ENCODE data around the gene OSM. TPM values are rescaled to one million over a fixed set of nuclear protein-coding genes. Genes with fewer than 3 reads are reported as not detected.

The OSM gene
- polyA plus RNA-seq, 1 donor (not counting 4 experiments of a cell fraction or from before 2014, with no cell fraction given), result not detected

DNA sequence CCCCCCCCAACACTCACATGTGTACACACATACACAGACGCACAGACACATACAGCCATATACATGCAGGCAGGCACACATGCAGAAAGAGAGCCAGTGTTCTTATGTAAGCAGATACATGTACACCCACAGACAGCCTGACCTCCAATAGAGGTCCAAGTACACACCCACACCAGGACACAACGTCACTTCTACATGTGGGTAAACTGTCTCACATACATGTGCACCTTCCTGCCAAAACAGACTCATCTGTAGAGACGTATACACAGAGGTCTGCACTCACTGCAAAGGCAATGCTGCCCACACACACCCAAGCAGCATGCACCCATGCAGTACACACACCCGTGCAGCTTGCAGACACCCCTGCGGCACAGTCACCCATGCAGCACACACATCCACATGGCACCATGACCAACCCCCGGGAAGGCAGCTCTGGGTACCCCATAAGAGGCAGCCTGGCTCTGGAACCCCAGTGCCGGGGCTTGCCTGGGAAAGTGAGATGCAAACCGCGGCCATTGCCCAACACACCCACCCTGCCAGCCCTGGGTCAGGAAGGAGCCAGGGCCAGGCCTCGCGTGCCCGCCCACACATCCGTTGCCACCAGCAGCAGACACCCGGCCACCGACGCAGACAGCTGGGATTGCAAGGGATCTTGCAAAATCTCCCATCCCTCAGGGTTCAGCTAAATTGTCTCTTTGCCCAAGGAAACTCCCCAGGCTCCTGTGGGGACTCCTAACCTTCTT, 12.6 kb upstream of the OSM start:
- dilution Hi-C loops (cut with MboI; ENCODE audit: extremely low pct_ligation_motif_present, low sequenced_read_pairs), result no loop called here
- peaks cover 0 to 2% of the 10 kb centered on the region in 2 experiments for H3K36me3 ChIP-seq (ENCODE audit: control insufficient read depth in 2 of 2, extremely low read depth in 1 of 2, insufficient read depth in 2 of 2, low read length in 2 of 2)

DNA sequence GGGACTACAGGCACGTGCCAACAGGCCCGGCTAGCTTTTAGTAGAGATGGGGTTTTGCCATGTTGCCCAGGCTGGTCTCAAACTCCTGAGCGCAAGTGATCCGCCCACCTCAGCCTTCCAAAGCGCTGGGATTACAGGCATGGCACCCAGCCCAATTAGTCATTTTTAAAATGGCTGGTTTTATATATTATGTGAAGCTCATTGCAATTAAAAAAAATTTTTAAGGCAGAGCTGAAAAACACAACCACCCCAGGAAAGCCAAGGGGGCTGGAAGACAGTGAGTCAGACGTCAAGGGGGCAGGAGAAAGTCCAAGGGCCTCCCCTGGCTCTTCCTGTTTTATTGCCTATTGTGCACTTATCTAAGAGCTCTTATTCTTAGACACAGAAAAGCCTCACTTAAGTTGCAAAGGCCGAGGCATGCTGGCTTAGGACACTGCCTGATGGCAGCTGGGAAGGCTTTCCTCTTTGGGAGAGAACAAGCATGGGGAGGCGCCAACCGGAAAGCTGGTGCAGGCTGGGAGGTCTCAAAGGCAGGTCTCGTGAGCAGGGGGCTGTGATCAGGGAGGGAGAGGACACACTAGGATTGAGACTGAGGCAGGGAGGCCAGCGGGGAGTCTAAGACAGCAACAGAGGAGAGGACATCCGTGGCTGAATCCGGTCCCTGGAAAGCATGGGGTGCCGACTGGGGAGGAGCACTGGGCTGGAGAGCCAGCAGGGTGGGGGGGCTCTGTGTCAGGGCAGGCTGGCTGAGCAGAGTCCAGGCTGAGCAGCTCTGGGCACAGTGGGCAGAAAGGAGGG, 11.1 kb upstream of the OSM start:
- H3K9ac ChIP-seq (ENCODE audit: control insufficient read depth, extremely low read depth, insufficient read depth, low read length), result peak overlapping the region; percentile 1
- H3K27ac ChIP-seq (ENCODE audit: control insufficient read depth, insufficient read depth, low read length), result no peak overlapping the region
- H3K4me1 ChIP-seq (ENCODE audit: control insufficient read depth, extremely low read depth, insufficient read depth, low read length), result peaks cover 13% of the 10 kb centered on the region
- peak overlapping the region; percentile 29 for H3K4me2 ChIP-seq (ENCODE audit: control insufficient read depth, extremely low read depth, insufficient read depth, low read depth, low read length)
- H3K27me3 ChIP-seq (ENCODE audit: control insufficient read depth, extremely low read depth, insufficient read depth, low read length), result no peaks in the 10 kb centered on the region
- dilution Hi-C loops (cut with MboI; ENCODE audit: extremely low pct_ligation_motif_present, low sequenced_read_pairs), result no loop called here
- no peak overlapping the region for H3K4me3 ChIP-seq (ENCODE audit: control insufficient read depth in 2 of 3, extremely low read depth in 1 of 3, insufficient read depth in 2 of 3, low read depth in 1 of 3, low read length in 3 of 3)
- no peaks in the 10 kb centered on the region for H3K36me3 ChIP-seq (ENCODE audit: control insufficient read depth in 2 of 2, extremely low read depth in 1 of 2, insufficient read depth in 2 of 2, low read length in 2 of 2)
- H3K79me2 ChIP-seq (ENCODE audit: control insufficient read depth, insufficient read depth, low read length), result no peaks in the 10 kb centered on the region
- H4K20me1 ChIP-seq (ENCODE audit: control insufficient read depth, extremely low read depth, insufficient read depth, low read length), result no peaks in the 10 kb centered on the region
- no peaks in the 10 kb centered on the region for H3K9me3 ChIP-seq (ENCODE audit: control insufficient read depth, low read depth, low read length)
- peak overlapping the region; percentile 69 for H2AFZ ChIP-seq (ENCODE audit: control insufficient read depth, low read length)
- H3K9me1 ChIP-seq (ENCODE audit: control insufficient read depth, extremely low read depth, insufficient read depth, low read length), result no peaks in the 10 kb centered on the region
- no peak for TF ChIP-seq EZH2 (IDR thresholded peaks at IDR 0.05; ENCODE audit: low read length)
- FAIRE-seq (peak; percentile 71), DNase-seq (ENCODE audit: low read depth, low spot score) (no peak)

More for the DNA sequence above, 12.6 kb upstream of the OSM start:
- H2AFZ ChIP-seq (ENCODE audit: control insufficient read depth, low read length), result no peak overlapping the region
- H3K9ac ChIP-seq (ENCODE audit: control insufficient read depth, extremely low read depth, insufficient read depth, low read length), result no peak overlapping the region
- TF ChIP-seq, protein P1, sequence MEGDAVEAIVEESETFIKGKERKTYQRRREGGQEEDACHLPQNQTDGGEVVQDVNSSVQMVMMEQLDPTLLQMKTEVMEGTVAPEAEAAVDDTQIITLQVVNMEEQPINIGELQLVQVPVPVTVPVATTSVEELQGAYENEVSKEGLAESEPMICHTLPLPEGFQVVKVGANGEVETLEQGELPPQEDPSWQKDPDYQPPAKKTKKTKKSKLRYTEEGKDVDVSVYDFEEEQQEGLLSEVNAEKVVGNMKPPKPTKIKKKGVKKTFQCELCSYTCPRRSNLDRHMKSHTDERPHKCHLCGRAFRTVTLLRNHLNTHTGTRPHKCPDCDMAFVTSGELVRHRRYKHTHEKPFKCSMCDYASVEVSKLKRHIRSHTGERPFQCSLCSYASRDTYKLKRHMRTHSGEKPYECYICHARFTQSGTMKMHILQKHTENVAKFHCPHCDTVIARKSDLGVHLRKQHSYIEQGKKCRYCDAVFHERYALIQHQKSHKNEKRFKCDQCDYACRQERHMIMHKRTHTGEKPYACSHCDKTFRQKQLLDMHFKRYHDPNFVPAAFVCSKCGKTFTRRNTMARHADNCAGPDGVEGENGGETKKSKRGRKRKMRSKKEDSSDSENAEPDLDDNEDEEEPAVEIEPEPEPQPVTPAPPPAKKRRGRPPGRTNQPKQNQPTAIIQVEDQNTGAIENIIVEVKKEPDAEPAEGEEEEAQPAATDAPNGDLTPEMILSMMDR (optimal IDR thresholded peaks at IDR 0.05 in 1 of 3, IDR thresholded peaks at IDR 0.05 in 1 of 3, conservative IDR thresholded peaks at IDR 0.05 in 1 of 3; ENCODE audit: extremely low read depth in 1 of 3, insufficient read depth in 2 of 3, low read length in 3 of 3), result no peak
- TF ChIP-seq EZH2 (IDR thresholded peaks at IDR 0.05; ENCODE audit: low read length), result no peak
- H3K27me3 ChIP-seq (ENCODE audit: control insufficient read depth, extremely low read depth, insufficient read depth, low read length), result no peaks in the 10 kb centered on the region
- DNase-seq (ENCODE audit: low read depth, low spot score) (no peak), FAIRE-seq (no peak)
- no peak overlapping the region for H3K4me3 ChIP-seq (ENCODE audit: control insufficient read depth in 2 of 3, extremely low read depth in 1 of 3, insufficient read depth in 2 of 3, low read depth in 1 of 3, low read length in 3 of 3)
- no peaks in the 10 kb centered on the region for H4K20me1 ChIP-seq (ENCODE audit: control insufficient read depth, extremely low read depth, insufficient read depth, low read length)
- H3K27ac ChIP-seq (ENCODE audit: control insufficient read depth, insufficient read depth, low read length), result no peak overlapping the region
- no peaks in the 10 kb centered on the region for H3K79me2 ChIP-seq (ENCODE audit: control insufficient read depth, insufficient read depth, low read length)
- no peaks in the 10 kb centered on the region for H3K9me3 ChIP-seq (ENCODE audit: control insufficient read depth, low read depth, low read length)
- H3K9me1 ChIP-seq (ENCODE audit: control insufficient read depth, extremely low read depth, insufficient read depth, low read length), result no peaks in the 10 kb centered on the region
- peaks cover 13% of the 10 kb centered on the region for H3K4me1 ChIP-seq (ENCODE audit: control insufficient read depth, extremely low read depth, insufficient read depth, low read length)
- H3K4me2 ChIP-seq (ENCODE audit: control insufficient read depth, extremely low read depth, insufficient read depth, low read depth, low read length), result no peak overlapping the region
